ENCODE measurements around the gene ZNF428.
"Not testable (repeated sequence)": the region's sequence is repeated elsewhere in the genome, so short reads cannot be mapped to it uniquely, and the experiment has no call there.

ZNF428 gene, protein sequence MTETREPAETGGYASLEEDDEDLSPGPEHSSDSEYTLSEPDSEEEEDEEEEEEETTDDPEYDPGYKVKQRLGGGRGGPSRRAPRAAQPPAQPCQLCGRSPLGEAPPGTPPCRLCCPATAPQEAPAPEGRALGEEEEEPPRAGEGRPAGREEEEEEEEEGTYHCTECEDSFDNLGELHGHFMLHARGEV

DNA sequence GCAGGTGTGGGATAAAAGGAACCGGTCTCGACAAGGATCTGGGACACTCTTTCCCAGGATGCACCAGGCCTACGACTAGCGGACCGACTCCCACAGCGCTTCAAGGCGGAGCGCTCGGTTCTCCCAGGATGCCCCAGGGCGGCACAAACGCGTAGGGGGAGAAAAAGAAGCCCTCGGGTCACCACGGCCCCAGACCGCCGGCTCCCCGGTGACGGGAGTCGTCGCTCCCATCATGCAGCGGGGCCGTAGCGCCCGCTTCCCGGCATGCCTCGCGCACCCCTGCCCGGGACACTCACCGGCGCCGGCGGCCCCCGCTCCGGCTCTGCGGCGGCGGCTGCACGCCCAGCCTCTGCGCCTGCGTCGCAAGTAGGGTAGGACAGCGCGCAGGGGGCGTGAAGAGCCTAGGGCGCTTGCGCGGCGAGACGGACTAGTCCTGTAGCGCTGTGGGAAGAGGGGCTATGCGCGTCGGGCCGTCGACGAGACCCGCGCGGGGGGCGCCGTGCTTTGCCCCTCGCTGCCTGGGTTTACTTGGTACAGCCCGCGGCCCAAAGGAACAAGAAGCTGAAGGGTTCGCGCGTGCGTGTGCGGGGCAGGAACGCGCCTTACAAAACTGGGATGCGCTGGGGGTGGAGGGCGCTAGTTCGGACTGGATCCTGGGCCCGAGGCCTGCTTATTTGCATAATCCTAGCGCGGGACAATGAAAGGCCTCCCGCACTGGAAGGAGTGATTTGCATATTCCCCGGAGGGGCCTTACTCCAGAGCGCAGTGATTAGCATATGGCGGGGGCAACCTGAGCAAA lies at the start of gene ZNF428:
ZNF428 (minus strand) TSS at position 368 of the 799 bp plus-strand sequence. CDS start 5,325 bp downstream, outside the sequence.
- DNase-seq, result peak; percentile 92

DNA sequence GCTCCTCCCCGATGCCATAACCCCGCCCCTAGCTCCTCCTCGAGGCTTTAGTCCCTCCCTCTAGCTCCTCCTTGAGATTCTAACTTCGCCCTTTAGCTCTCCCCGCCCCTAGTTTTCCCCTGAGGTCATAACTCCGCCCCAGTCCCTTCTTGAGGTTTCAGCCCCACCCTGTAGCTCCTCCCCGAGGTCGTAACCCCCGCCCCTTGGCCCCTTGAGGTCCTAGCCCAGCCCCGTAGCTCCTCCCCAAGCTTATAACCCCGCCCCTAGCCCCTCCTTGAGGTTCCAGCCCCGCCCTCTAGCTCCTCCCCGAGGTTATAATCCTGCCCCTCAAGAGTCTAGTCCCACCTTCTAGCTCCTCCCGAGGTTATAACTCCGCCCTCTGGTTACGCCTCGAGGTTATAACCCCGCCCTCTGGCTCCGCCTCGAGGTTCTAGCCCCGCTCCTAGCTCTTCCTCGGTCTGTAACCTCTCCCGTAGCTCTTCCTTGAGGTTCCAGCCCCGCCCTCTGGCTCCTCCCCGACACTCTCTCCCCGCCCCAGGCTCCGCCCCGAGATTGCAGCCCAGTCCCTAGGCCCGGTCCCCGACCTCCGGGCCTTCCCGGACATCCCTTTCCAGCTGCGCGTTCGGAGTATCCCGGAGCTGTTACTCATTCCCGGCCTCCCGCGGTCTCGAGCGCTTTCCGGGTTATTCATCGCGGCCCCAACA lies 49.1 kb upstream of the ZNF428 start:
- peak; percentile 96 for DNase-seq

DNA sequence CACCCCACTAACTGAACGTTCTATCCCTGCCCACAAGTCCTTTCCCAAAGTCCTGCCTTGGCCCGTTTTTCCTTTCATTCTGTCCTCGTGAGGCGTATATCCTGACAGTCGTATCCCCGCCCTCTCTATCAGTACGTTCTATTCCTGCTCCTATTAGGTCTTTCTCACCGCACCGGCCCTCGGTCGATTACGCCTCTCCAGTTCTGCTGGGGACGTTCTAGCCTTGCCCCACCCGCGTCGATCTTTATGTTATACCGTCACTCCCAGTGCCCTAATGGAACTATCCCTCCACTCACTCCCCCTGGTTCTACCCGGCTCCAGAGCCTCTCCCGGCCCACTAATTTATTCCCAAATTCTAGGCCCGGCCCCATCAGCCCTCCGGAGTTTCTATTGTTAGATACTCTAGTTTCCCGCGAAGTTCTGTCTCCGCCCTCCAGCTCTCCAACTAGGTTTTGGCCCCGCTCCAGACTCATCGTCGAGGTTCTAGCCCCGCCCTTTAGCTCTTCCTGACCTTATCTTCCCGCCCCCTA lies 48.5 kb upstream of the ZNF428 start:
- peak; percentile 95 for DNase-seq

DNA sequence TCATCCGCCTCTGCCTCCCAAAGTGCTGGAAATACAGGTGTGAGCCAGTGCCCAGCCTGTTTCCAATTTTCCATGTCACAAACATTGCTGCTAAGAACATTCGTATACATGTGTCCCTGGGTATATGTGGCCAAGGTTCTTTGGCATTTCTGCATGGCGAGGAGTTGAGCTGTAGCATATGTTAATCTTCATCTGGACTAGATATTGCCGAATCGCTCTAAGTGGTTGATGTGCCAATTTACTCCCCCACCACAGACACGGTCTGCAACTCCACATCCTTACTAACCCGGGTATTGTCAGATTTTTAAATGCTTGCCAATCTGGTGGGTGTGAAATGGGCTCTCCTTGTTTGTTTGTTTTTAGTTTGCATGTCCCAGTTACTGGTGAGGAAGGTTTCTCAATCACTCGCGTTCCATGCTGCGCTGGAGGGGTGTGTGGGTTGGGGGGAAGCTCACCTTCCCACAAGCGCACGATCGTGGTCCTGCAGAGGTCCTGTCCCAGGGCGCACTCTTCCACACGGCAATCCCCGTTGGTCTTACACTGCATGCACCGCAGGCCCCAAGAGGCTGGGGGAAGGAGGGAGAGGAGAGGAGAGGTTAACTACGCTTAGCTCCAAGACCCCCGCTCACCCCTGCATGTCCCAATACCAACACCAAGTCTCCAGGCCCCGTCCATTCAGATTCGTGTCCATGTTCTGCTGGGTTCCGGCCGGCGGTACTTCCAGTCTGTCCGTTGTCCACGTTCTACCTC lies 47.9 kb upstream of the ZNF428 start:
- DNase-seq, result no peak

DNA sequence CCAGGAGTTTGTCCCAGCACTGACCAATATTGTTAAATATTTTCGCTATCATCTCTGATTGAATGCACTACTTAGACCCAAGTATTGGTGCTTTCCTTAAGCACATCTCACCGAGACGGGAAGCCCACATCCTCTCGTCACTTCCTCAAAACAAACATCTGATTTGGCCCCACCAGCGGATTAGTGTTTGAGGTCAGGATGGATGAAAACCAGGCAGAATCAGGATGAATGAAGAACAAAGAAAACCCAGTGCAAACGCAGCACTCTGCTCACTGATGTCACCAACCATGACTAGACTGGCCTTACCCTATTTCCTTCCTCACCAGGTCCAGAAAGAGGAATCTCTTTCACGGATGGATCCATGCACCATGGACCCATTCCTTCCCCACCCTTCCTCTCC lies 44.6 kb upstream of the ZNF428 start:
- DNase-seq, result no peak

DNA sequence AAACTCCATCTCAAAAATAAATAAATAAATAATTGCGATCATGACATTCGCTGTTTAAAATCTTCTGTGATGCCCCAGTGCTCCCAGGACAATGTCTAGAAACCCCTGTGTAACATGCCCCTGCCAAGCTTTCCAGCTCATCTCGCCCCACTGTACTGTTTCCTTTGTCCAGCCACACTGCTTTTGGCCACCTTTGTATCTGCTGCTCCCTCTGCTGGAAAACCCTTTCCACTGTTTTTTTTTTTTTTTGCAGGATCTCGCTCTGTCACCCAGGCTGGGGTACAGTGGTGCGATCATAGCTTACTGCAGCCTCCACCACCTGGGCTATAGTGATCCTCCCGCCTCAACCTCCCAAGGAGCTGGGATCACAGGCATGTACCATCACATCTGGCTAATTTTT lies 43.1 kb upstream of the ZNF428 start:
- DNase-seq, result no peak

DNA sequence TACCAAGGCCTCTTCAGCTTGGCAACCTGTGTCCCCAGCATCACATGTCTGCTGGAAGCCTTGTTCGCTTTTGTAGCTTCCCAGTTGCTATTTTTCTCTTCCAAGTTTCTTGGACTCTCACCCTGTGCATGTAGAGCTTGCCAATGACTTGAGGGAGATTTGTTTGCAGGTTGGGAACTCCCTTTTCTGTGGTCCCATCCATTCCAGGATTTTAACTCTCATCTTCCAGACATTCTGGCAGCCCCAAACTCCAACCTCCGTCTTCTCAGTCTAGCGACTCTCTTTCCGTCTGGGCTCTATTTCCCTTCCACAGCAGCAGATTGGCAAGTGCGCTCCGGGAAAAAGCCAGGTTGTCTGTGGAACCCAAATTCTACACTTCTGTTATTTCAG lies 41.5 kb upstream of the ZNF428 start:
- no peak for DNase-seq

DNA sequence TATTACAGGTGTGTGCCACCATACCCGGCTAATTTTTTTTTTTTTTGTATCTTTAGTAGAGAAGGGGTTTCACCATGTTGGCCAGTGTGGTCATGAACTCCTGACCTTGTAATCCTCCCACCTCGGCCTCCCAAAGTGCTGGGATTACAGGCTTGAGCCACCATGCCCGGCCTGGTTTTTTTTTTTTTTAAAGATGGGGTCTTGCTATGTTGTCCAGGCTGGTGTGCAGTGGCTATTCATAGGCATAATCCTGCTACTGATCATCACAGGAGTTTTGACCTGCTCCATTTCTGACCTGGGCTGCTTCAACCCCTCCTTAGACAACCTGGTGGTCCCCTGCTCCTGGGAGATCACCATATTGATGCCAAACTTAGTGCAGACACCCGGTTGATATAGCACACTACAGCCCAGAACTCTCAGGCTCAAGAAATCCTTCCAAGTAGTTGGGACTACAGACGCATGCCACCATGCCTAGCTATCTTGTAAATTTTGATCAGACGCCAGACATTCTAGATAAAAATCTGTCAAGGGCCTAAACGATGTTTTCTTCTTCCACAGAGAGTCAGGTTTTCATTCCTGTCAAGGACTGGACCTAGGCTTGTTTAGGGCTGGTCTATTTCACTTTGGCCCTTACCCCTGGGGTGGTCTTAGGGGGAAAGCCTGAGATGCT lies 41.0 kb upstream of the ZNF428 start:
- DNase-seq, result no peak

DNA sequence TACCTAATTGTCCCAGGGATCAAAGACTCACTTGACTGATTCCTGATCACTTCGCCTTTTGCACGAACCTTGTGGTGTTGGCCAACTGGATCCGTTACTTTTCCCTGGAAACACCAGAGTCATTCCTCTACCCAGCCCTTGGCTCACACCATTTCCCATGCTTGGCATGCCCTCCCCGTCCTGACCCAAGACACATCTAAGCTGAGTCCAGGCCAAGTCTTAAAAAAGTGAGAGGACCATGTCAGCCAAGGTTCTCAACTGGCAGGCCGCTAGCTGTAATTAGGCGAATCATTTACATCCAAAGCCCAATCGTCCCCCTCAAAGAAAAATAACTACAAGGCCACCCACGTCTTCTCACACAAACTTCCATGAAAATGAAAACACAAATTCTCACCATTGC lies 39.1 kb upstream of the ZNF428 start:
- DNase-seq, result no peak

DNA sequence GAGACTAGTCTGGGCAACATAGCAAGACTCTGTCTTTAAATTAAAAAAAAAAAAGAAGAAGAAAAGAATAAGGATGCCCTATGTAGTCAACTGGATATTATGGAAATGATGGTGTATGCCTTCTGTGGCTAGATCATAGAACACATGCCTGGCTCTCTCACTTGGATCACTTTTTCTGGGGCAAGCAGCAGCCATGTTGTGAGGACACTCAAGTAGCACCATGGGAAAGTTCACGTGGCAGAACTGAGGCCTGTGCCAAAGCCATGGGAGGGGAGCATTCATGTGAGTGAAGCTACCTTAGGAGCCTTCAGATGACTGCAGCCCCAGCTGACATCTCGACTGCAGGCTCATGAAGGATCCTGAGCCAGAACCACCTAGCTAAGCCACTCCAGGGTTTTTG lies 38.6 kb upstream of the ZNF428 start:
- DNase-seq, result no peak

DNA sequence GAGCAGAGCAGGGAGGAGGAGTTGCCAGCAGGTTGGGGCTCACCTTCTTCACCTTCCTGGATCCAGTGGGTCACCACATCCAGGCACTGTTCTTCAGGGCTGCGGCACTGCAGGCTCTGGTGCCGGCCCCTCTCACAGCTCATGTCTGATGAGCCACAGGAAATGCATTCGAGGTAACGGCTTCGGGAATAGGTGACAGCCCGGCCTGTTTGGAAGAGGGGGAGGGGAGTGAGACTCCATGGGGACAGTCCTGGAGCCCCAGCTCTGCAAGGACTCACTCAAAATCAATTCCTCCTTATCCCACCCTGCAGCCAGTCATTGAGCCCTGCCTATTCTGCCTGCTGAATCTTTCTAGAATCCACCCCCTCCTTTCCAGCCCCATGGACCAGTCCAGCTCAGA lies 37.0 kb upstream of the ZNF428 start:
- no peak for DNase-seq

DNA sequence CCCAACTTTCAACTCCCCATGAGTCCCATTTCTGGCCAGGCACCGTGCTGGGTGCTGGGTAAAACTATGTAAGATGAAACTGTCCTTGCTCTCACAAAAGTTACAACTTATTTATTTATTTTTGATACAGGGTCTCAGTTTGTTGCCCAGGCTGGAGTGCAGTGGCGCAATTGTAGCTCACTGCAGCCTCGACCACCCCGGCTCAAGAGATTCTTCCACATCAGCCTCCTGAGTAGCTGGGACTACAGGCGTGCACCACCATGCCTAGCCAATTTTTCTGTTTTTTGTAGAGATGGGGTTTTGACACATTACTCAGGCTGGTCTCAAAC lies 33.1 kb upstream of the ZNF428 start:
- DNase-seq, result no peak

DNA sequence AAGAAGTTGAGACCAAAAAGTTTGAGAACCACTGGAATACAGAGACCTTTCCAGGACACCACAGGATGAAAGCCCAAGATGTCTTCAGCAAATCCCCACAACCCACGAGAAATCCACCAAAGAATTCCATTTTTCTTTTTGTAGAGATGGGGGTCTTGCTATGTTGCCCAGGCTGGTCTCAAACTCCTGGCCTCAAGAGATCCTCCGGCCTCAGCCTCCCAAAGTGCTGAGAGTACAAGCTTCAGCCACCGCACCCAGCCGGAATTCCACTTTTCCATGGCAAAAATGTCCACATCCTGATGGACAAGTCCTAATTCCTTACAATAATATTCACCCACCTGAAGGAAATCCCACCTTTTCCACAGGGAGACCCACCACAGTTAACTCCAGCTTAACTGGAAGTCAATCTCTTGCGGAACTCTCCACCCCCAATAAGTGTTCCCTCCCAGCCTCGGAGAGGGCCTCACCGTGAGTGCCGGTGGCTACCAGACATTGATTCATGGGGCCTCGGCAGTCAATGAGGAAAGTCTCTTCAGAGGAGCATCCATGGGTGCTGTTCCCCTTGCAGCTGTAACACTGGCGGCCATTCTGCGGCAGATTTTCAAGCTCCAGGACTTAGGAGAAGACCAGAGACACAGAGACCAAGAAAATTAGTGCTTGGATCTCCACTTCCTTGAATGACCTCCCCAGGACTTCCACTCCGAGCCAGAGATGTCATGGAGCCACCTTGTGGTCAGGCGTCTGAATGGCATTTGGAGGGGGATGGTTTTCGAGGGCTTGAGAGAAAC lies 32.5 kb upstream of the ZNF428 start:
- peak; percentile 57 for DNase-seq

DNA sequence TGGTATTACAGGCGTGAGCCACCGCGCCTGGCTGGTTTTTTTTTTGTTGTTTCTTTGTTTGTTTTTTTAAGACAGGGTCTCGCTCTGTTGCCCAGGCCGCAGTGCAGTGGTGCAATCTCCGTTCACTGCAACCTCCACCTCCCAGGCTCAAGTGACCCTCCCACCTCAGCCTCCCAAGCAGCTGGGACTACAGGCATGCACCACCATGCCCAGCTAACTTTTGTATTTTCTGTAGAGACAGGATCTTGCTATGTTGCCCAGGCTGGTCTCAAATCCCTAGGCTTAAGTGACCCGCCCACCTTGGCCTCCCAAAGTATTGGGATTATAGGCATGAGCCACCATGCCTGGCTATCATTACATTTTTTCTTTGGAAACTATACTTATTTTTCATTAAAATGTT lies 30.8 kb upstream of the ZNF428 start:
- DNase-seq, result not testable (repeated sequence)

DNA sequence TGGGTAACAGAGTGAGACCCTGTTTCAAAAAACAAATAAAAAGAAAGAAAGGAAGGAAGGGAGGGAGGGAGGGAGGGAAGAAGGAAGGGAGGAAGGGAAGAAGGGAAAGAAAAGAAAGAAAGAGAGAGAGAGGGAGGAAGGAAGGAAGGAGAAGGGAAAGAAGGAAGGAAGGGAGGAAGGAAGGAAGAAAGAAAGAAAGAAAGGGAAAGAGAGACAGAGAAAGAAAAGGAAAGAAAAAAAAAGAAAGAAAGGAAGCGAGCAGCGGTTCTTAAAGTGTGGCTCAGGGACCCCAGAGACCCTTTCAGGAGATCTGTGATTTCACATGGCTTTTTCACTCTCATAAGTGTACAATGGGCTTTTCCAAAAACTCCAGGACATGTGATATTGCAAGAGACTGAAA lies 30.1 kb upstream of the ZNF428 start:
- no peak for DNase-seq

DNA sequence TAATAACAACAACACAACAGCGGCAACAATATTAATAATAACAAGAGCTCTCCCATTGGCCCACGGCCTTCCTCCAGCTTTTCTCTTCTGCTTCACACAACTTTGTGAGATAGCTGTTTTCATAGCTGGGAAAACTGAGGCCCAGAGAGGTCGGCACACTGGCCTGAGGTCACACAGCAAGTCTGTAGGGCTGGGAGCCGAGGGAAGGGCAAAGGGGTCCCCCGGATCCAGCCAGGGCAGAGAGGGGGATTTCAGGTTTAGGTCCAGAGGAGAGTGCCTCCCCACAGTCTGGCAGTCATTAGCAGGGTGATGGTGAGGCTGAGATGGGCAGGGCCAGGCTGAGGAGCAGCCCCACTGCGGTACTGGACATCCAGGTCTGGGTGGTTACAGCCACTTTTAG lies 29.2 kb upstream of the ZNF428 start:
- DNase-seq, result no peak

DNA sequence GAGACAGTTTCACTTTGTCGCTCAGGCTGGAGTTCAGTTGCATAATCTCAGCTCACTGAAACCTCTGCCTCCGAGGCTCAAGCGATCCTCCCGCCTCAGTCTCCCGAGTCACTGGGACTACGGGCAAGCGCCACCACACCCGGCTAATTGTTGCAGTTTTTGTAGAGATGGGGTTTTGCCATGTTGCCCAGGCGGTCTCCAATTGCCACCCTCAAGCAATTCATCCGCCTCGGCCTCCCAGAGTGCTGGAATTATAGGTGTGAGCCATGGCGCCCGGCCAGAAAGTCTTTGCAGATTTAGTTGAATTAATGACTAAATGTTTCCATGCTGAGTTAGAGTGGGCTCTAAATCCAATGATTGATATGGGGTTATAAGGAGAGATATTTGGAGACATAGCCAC lies 24.8 kb upstream of the ZNF428 start:
- no peak for DNase-seq

DNA sequence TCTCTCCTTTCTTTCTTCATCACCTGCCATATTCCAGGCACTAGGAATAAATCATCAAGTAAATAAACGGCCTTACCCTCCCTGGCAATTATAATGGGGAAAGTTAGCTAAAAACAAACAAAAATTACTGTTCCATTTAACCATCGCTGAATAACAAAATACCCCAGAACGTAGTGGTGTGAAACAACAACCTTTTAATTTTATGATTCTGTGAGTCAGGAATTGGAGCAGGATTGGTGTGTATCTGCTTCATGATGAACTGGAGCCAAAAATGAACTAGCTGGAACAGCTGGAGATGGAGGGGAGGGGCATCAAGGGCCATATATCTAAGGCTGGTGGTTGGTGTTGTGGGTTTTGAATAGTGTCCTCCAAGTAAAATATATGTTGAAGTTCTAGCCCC lies 23.9 kb upstream of the ZNF428 start:
- DNase-seq, result no peak

DNA sequence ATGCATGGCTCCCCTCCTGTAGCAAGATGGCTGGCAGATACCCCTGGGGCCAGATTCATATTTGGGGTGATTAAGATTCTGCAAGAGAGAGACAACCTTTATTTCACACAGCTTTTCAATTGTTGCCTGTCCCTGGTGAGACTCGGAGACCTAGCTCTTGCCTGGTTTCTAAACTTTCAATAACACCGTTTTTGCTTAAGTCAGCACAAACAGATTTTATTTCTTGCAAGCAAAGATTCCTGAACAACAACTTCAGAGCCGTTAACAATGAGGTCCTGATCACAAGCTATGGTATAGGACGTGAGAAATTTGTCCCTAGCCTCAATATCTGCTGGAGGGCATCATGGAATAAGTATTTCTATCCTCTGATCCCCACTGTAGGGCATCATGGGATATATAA lies 23.1 kb upstream of the ZNF428 start:
- no peak for DNase-seq

DNA sequence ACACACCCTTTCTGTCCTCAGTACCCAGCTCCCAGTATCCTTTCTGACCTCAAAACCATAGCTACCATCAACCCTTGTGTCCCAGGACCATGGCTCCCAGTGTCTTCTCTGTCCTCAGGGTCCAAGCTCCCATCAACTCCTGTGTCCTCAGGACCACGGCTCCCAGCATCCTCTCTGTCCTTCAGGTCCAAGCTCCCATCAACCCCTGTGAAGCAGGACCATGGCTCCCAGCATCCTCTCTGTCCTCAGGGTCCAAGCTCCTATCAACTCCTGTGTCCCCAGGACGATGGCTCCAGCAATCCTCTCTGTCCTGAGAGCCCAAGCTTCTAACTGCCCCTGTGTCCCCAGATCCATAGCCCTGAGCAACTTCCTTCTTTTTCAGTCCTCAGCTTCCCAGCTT lies 21.9 kb upstream of the ZNF428 start:
- DNase-seq, result no peak

DNA sequence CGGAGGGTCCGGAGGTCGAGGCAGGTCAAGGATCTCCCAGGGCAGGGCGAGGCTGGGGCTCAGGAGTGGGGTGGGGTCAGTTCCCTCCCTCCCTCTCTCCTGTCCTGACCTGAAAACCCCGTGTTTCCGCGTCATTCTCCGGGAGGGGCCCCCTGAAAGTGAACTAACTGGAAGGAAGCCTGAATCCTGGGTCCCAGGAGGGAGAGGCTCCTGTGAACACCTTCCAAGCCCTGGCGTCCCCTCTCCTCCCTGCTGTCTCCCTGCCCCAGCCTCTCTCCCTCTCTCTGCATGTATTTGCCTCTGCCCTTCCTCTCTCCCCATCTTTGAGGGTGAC lies 21.0 kb upstream of the ZNF428 start:
- DNase-seq, result no peak
